ENCODE data around the gene GIT1. TPM values are rescaled to one million over a fixed set of nuclear protein-coding genes. Genes with fewer than 3 reads are reported as not detected.

The GIT1 gene
- total and polyA plus RNA-seq, 12 donors: 13.7 to 51.6 (median 31.7) TPM

DNA sequence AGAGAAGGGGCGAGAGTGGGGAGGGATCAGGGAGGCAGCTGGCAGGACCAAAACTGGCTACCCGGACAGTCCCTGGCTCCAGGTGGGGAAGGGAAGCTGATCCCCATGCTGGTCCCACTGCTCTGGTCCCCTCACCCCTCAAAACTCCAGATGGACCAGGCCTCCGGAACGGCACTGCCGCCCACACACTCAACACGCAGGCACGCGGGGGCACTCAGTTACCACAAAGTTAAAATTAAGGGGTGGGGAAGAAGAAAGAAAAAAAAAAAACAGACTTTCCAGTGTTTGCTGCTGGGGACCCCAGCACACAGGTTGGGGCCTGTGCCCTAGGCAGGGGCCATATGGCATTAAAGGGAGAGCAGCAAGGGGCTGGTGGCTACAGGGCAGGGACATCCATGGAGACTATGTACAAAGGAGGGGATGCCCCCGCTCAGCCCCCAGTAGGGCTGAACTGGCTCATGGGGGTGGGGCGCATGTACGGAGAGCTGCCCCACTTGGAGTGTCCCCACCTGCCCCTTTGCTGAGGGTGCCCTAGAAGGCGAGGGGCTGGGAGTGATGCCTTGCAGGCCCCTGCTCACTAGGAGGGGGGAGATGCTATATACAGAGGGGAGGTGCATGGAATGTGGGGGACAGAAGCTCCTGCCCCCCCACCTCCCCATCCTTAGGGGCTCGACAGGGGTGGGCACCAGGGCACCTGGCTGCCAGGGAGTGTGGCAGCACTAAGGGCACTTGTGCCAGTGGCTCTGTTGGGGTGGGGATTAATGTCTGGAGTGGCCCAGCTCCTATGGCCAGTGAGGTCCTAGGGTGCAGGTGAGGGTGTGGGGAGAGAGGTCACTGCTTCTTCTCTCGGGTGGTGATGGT is 15.3 kb downstream of the GIT1 start:
- H3K36me3 ChIP-seq (replicated peaks in 1 of 2): peaks cover 0 to 47% of the 10 kb centered on the region in 2 donors
- intact Hi-C loops (cut with DNase I): no loop called here
- 87 to 96% (median 87%) methylated on average over 12 to 14 of the region's 14 CpGs for WGBS, 4 donors

DNA sequence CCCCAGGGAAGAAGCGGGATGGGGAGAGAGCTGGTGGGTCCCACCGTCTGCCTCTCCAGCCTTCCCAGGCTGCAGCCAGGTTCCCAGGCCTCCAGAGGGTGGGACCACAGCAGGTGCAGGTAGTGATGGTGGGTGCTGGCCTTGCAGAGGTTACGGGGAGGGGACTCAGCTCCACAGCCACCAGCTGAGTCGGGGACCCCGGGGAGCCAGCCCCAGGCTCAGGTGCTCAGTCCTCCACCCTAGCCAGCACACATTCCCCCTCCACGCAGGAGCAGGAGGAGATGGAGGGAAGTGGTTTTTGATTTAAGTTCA is 15.9 kb downstream of the GIT1 start:
- no peak for TF ChIP-seq POLR2A (IDR thresholded peaks at IDR 0.05)
- TF ChIP-seq CTCF (IDR thresholded peaks at IDR 0.05): no peak
- H3K27me3 ChIP-seq: no peaks in the 10 kb centered on the region
- H3K27ac ChIP-seq: no peak overlapping the region
- no peak overlapping the region for H3K4me3 ChIP-seq
- WGBS, 4 donors: 88 to 90% (median 90%) methylated on average over 6 of the region's 6 CpGs
- H3K9me3 ChIP-seq (replicated peaks in 1 of 3): no peaks in the 10 kb centered on the region
- H3K4me1 ChIP-seq (replicated peaks in 1 of 2): peaks cover 20 to 24% of the 10 kb centered on the region in 2 donors
- peak in 3 of 7 donors; percentile 7 to 18 (median 15) for DNase-seq
- intact Hi-C loops (cut with DNase I): no loop called here
- peaks cover 0 to 47% of the 10 kb centered on the region in 2 donors for H3K36me3 ChIP-seq (replicated peaks in 1 of 2)

More for the DNA sequence above, 15.3 kb downstream of the GIT1 start:
- Histone ChIP-seq H3K27ac (no peak overlapping the region), H3K4me1 (replicated peaks in 1 of 2) (peaks cover 18 to 21% of the 10 kb centered on the region in 2 donors), H3K9me3 (replicated peaks in 1 of 3) (no peaks in the 10 kb centered on the region), H3K27me3 (no peaks in the 10 kb centered on the region), H3K4me3 (no peak overlapping the region)
- TF ChIP-seq POLR2A (IDR thresholded peaks at IDR 0.05): no peak
- no peak for TF ChIP-seq CTCF (IDR thresholded peaks at IDR 0.05)
- DNase-seq: peak in 1 of 7 donors; percentile 22

DNA sequence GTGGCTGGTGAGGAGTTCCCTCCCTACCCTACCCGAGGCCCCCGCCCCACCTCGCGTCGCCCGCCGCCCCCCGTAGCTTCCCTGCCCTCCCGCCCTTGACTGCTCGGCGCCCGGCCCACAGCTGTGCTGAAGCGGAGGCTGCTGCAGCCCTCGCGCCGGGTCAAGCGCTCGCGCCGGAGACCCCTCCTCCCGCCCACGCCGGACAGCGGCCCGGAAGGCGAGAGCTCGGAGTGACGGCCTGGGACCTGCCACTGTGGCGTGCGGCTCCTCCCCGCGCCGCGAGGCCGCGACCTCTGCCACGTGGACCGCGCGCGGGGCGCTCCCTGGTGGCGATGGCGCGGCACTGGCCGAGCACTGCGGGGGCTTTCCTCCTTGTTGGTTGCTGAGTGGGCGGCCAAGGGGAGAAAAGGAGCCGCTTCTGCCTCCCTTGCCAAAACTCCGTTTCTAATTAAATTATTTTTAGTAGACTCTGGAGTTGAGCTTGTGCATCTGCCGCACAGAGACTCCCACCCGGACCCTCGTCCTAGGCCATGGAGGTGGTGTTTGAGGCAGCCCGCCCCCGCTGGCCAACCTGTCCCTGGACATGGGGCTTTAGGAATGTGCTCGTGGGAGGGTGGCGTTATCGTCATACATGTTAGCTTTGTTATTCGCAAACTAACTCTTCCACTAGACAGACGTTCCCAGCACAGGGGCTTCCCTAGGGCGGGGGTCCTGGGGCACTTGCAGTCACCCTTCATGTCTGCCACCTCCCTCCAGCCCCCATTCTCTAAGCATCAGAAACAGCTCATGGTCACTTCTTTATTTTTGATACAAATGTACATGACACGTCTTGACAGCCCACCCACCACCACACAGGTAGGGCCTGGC is 16.5 kb downstream of the GIT1 start:
- intact Hi-C loops (cut with DNase I): no loop called here
- DNase-seq: peak; percentile 49 to 80 (median 63)
- Histone ChIP-seq H3K27ac (peak overlapping the region in 3 of 5 donors; percentile 44 to 76 (median 49)), H3K4me1 (replicated peaks in 1 of 2) (peaks cover 22 to 24% of the 10 kb centered on the region in 2 donors), H3K9me3 (replicated peaks in 1 of 3) (no peaks in the 10 kb centered on the region), H3K36me3 (replicated peaks in 1 of 2) (peaks cover 0 to 42% of the 10 kb centered on the region in 2 donors), H3K27me3 (no peaks in the 10 kb centered on the region), H3K4me3 (peak overlapping the region in 1 of 4 donors; percentile 49)
- WGBS, 4 donors: 18 to 64% (median 30%) methylated on average over 15 to 62 of the region's 62 CpGs
- no peak for TF ChIP-seq POLR2A (IDR thresholded peaks at IDR 0.05)
- peak; percentile 45 to 83 (median 63) for TF ChIP-seq CTCF (IDR thresholded peaks at IDR 0.05)

Measured in adrenal gland (tissue), 12 donors.